T-helper 17 cell (primary cell): Measurements from ENCODE around the gene ARMC3. TPM values are rescaled to one million over a fixed set of nuclear protein-coding genes. Genes with fewer than 3 reads are reported as not detected.
A peak's percentile ranks its signal among the peaks of the same experiment; 100 is the strongest.

Experiments used
- ATAC-seq: fragments of 150-1000 bp; cut with Tn5 transposase; 2 replicates; pipeline ENCODE4 v1.10.0; 2021; ENCODE audit warnings: mild to moderate bottlenecking, moderate library complexity
- DNase-seq, 3 donors: peaks; one replicate each; pipeline versions ENCODE4 v3.0.0 to v3.0.0-alpha.2; 2020 to 2021
- H3K9me3 ChIP-seq: one replicate; pipeline ENCODE4 v1.7.0; 2013; ENCODE audit warnings: low read length, mild to moderate bottlenecking; ENCODE audit not compliant: control insufficient read depth, poor library complexity, severe bottlenecking
- H3K27ac Mint-ChIP-seq: one replicate; pipeline ENCODE4 v1.8.0; 2022; ENCODE audit warnings: mild to moderate bottlenecking, moderate library complexity, mixed read lengths
- H3K27me3 Mint-ChIP-seq: one replicate; pipeline ENCODE4 v1.8.0; 2022; ENCODE audit warnings: mixed read lengths
- H3K36me3 Mint-ChIP-seq: one replicate; pipeline ENCODE4 v1.8.0; 2022; ENCODE audit warnings: low read depth, mixed read lengths
- H3K4me1 Mint-ChIP-seq: one replicate; pipeline ENCODE4 v1.8.0; 2022; ENCODE audit warnings: mild to moderate bottlenecking, mixed read lengths
- H3K4me3 Mint-ChIP-seq: one replicate; pipeline ENCODE4 v1.8.0; 2022; ENCODE audit warnings: mild to moderate bottlenecking, moderate library complexity, mixed read lengths
- total RNA-seq, 4 donors: library from RNA in 2 of 4; stranded (reverse) in 2 of 4; gene quantifications; one replicate each; pipeline ENCODE4 v1.2.3 and lab custom pipeline; 2022 to 2026

ARMC3 gene
- total RNA-seq, 2 donors from 2014 or later: 5.0 TPM; not detected in 1

GRCh38 chr10:22942437-22942836 is 14.6 kb downstream of the ARMC3 start:
- ATAC-seq: no peak
- Mint-ChIP-seq H3K27ac (no peak overlapping the region), H3K4me1 (no peaks in the 10 kb centered on the region), H3K27me3 (peaks cover 17% of the 10 kb centered on the region), H3K36me3 (peaks cover 5% of the 10 kb centered on the region), H3K4me3 (no peak overlapping the region)
- DNase-seq: no peak
- no peaks in the 10 kb centered on the region for H3K9me3 ChIP-seq

GRCh38 chr10:22945934-22946673 is 18.3 kb downstream of the ARMC3 start:
- peaks cover 2% of the 10 kb centered on the region for H3K36me3 Mint-ChIP-seq
- H3K27me3 Mint-ChIP-seq: peaks cover 17% of the 10 kb centered on the region
- H3K4me3 Mint-ChIP-seq: no peak overlapping the region
- peaks cover 2% of the 10 kb centered on the region for H3K9me3 ChIP-seq
- H3K27ac Mint-ChIP-seq: no peak overlapping the region
- no peaks in the 10 kb centered on the region for H3K4me1 Mint-ChIP-seq
- ATAC-seq (no peak), DNase-seq (no peak)

DNA sequence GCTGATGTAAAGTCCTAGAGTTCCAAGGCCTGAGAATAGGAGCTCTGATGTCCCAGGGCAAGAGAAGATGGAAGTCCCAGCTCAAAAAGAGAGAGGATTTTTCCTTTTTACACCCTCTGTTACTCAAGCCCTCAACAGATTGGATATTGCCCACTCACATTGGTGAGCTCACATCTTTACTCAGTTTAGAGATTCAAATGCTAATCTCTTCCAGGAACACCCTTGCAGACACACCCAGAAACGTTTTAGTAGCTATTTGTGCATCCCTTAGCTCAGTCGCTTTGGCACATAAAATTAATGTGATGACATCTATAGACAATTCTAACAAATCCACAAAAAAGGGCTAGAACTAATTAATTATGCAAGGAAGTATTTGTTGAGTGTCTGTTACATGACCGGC is 27.1 kb downstream of the ARMC3 start:
- peaks cover 2% of the 10 kb centered on the region for H3K36me3 Mint-ChIP-seq
- DNase-seq: no peak
- ATAC-seq: no peak
- no peak overlapping the region for H3K27ac Mint-ChIP-seq
- H3K4me1 Mint-ChIP-seq: peaks cover 3% of the 10 kb centered on the region
- H3K9me3 ChIP-seq: no peaks in the 10 kb centered on the region
- no peaks in the 10 kb centered on the region for H3K27me3 Mint-ChIP-seq
- H3K4me3 Mint-ChIP-seq: no peak overlapping the region

- ATAC-seq (no peak), DNase-seq (no peak)
- no peak overlapping the region for H3K4me3 Mint-ChIP-seq
- no peaks in the 10 kb centered on the region for H3K27me3 Mint-ChIP-seq
- peaks cover 3% of the 10 kb centered on the region for H3K4me1 Mint-ChIP-seq
- no peak overlapping the region for H3K27ac Mint-ChIP-seq
- H3K36me3 Mint-ChIP-seq: peaks cover 2% of the 10 kb centered on the region
- H3K9me3 ChIP-seq: no peaks in the 10 kb centered on the region
These were observed 30.5 kb downstream of the ARMC3 start for GRCh38 chr10:22958338-22958737.

GRCh38 chr10:22959292-22959691 is 31.4 kb downstream of the ARMC3 start:
- H3K27me3 Mint-ChIP-seq: no peaks in the 10 kb centered on the region

GRCh38 chr10:22959950-22960349 is 32.1 kb downstream of the ARMC3 start:
- no peak overlapping the region for H3K4me3 Mint-ChIP-seq
- ATAC-seq (no peak), DNase-seq (no peak)
- H3K27me3 Mint-ChIP-seq: no peaks in the 10 kb centered on the region
- peaks cover 3% of the 10 kb centered on the region for H3K4me1 Mint-ChIP-seq
- H3K36me3 Mint-ChIP-seq: peaks cover 2% of the 10 kb centered on the region
- no peaks in the 10 kb centered on the region for H3K9me3 ChIP-seq
- no peak overlapping the region for H3K27ac Mint-ChIP-seq

More at GRCh38 chr10:22959292-22959691, 31.4 kb downstream of the ARMC3 start:
- ATAC-seq (no peak), DNase-seq (no peak)
- no peak overlapping the region for H3K4me3 Mint-ChIP-seq
- no peaks in the 10 kb centered on the region for H3K9me3 ChIP-seq
- peaks cover 2% of the 10 kb centered on the region for H3K36me3 Mint-ChIP-seq
- no peak overlapping the region for H3K27ac Mint-ChIP-seq
- peaks cover 3% of the 10 kb centered on the region for H3K4me1 Mint-ChIP-seq

GRCh38 chr10:22962817-22963216 is 35.0 kb downstream of the ARMC3 start:
- no peak overlapping the region for H3K27ac Mint-ChIP-seq
- H3K4me3 Mint-ChIP-seq: no peak overlapping the region
- H3K9me3 ChIP-seq: no peaks in the 10 kb centered on the region
- H3K36me3 Mint-ChIP-seq: no peaks in the 10 kb centered on the region
- H3K4me1 Mint-ChIP-seq: no peaks in the 10 kb centered on the region
- peaks cover 13% of the 10 kb centered on the region for H3K27me3 Mint-ChIP-seq
- DNase-seq (no peak), ATAC-seq (no peak)

GRCh38 chr10:22969704-22970103 is 41.9 kb downstream of the ARMC3 start:
- H3K27me3 Mint-ChIP-seq: peaks cover 13% of the 10 kb centered on the region
- no peaks in the 10 kb centered on the region for H3K9me3 ChIP-seq
- ATAC-seq (no peak), DNase-seq (no peak)
- H3K36me3 Mint-ChIP-seq: no peaks in the 10 kb centered on the region
- no peaks in the 10 kb centered on the region for H3K4me1 Mint-ChIP-seq
- no peak overlapping the region for H3K27ac Mint-ChIP-seq
- no peak overlapping the region for H3K4me3 Mint-ChIP-seq

DNA sequence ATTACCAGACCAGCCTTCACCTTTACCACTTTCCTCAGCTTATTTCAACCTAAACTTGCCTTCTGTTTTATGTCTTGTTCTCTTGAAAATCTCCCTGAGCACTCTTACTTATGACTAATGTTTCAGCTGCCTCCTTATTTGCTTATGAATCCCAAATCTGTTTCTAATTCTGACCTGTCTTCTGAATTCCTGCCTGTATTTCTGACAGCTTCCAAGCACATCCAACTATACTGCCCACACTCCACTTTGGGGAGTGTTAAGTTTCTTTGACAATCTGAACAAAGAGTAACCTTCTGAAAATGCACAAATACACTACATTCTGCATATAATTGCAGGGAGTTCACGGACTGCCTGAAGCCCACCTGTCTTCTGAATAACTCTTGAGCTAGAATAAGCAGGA is 48.7 kb downstream of the ARMC3 start:
- Mint-ChIP-seq H3K4me3 (no peak overlapping the region), H3K4me1 (peaks cover 5% of the 10 kb centered on the region), H3K27ac (no peak overlapping the region), H3K36me3 (peaks cover 2% of the 10 kb centered on the region), H3K27me3 (peaks cover 26% of the 10 kb centered on the region)
- no peak for DNase-seq
- H3K9me3 ChIP-seq: no peaks in the 10 kb centered on the region
- no peak for ATAC-seq

DNA sequence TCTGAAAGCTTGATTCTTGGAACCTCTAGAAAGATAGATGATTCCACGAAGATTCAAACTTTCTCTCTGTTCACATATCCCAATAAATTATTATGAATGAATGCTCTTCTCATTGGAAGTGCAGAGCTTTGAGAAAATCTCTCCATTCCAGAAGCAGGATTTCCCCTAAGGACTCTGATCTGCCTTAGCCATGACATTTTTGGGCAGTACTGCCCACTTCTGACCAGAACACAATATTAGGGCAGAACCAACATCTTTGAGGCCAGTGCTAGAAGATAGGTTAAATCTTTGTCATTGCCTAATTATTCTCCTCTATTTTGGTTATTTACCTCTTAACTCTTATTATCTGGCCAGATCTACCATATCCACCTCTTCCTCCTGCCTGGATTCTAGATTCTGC is 49.9 kb downstream of the ARMC3 start:
- ATAC-seq: no peak
- Mint-ChIP-seq H3K4me1 (peaks cover 6% of the 10 kb centered on the region), H3K36me3 (peaks cover 4% of the 10 kb centered on the region)

GRCh38 chr10:22978287-22978686 is 50.4 kb downstream of the ARMC3 start:
- H3K36me3 Mint-ChIP-seq: peaks cover 4% of the 10 kb centered on the region
- H3K27ac Mint-ChIP-seq: no peak overlapping the region
- H3K4me3 Mint-ChIP-seq: no peak overlapping the region
- no peaks in the 10 kb centered on the region for H3K9me3 ChIP-seq
- ATAC-seq: no peak
- peaks cover 38% of the 10 kb centered on the region for H3K27me3 Mint-ChIP-seq
- H3K4me1 Mint-ChIP-seq: peaks cover 7% of the 10 kb centered on the region
- DNase-seq: no peak

More for the DNA sequence above, 49.9 kb downstream of the ARMC3 start:
- no peak for DNase-seq
- H3K9me3 ChIP-seq: no peaks in the 10 kb centered on the region
- H3K4me3 Mint-ChIP-seq: no peak overlapping the region
- peak overlapping the region; percentile 39 for H3K27ac Mint-ChIP-seq
- peaks cover 35% of the 10 kb centered on the region for H3K27me3 Mint-ChIP-seq

DNA sequence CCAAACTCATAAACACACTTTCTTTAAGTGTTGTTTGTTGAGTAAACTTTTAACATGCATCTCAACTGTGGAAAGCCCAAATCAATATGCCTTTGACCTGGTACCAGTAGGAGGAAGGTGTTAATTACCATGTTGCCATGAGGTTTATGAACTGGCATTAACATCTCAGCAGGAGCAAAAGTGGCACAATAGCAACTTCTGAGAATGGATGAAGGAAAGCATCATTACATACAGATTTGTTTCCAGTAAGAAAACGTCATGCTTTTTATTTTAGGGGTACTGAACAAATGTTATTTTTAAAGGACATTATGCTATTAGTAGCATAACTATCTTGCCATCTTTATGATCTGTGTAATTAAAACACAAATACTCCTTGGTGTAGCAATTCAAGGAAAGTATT is 51.1 kb downstream of the ARMC3 start:
- ATAC-seq (no peak), DNase-seq (no peak)
- Mint-ChIP-seq H3K36me3 (peaks cover 4% of the 10 kb centered on the region), H3K27me3 (peaks cover 38% of the 10 kb centered on the region), H3K4me3 (no peak overlapping the region), H3K4me1 (peaks cover 7% of the 10 kb centered on the region), H3K27ac (no peak overlapping the region)
- no peaks in the 10 kb centered on the region for H3K9me3 ChIP-seq

DNA sequence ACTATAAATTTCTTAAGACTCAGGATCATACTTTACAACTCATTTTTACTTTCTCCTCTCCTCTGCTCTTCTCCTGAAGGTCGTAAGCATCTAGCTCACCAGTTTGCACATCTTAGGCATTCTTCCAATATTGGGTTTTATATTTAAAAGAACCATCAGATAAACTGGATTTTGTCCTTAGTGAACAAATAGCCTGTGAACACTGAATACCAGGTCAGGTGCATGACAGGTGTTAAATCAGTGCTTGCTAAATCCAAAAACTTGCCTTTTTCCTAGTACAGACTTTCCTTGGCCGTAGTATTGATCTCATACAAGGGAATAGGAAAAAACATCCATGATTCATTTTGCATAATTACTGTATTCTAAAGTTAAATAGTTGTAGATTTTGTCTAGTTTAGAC is 53.0 kb downstream of the ARMC3 start:
- no peak for ATAC-seq
- H3K27ac Mint-ChIP-seq: no peak overlapping the region
- H3K9me3 ChIP-seq: no peaks in the 10 kb centered on the region

DNA sequence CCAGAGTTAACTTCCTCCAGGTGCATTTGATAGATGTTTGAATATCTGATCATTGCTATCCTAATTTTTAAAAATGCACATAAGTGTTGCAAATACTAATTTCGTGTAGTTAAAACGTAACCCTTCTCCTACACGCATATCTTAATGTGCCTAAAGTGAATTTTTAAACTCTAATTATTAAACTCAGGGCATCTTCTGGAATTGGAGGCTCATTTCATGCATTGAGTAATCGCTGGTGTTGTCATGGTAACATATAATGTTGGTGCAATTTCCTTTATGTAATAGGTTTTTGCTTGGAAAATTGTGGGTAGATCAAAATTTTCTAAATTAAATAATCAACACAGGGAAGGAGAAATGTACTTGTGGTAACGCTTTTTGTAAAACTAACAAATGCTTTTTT is 56.2 kb downstream of the ARMC3 start:
- H3K27ac Mint-ChIP-seq: no peak overlapping the region
- H3K27me3 Mint-ChIP-seq: peaks cover 21% of the 10 kb centered on the region
- H3K9me3 ChIP-seq: no peaks in the 10 kb centered on the region
- peaks cover 2% of the 10 kb centered on the region for H3K36me3 Mint-ChIP-seq
- H3K4me3 Mint-ChIP-seq: no peak overlapping the region
- ATAC-seq (no peak), DNase-seq (no peak)
- peaks cover 5% of the 10 kb centered on the region for H3K4me1 Mint-ChIP-seq

More for the DNA sequence above, 53.0 kb downstream of the ARMC3 start:
- Mint-ChIP-seq H3K4me1 (peaks cover 4% of the 10 kb centered on the region), H3K36me3 (peaks cover 4% of the 10 kb centered on the region), H3K27me3 (peaks cover 38% of the 10 kb centered on the region), H3K4me3 (no peak overlapping the region)
- DNase-seq: no peak
